HepG2 (cell line): ENCODE results near the gene PPFIA3. TPM values are rescaled to one million over a fixed set of nuclear protein-coding genes. Genes with fewer than 3 reads are reported as not detected.

Source experiments
- ATAC-seq: fragments of 200-7000 bp; cut with Tn5 transposase; 3 replicates; pipeline ENCODE4 v1.9.1; 2020; ENCODE audit warnings: mild to moderate bottlenecking, moderate library complexity
- BruUV-seq: library from RNA; stranded (reverse); fragments of 400-500 nt; replicated peaks from 2 replicates; lab custom pipeline; 2021; lab: Mats Ljungman, UMichigan
- CTCF ChIA-PET: fragments of 300-600 bp; formaldehyde crosslinking; extraction: SDS; loops from one replicate; lab custom pipeline; 2021; ENCODE audit warnings: low total read pairs, inconsistent platforms, low intra/inter-chr PET ratio; lab: Yijun Ruan, JAX
- POLR2A ChIA-PET: fragments of 350-600 bp; sonication (Branson Sonifier 250); formaldehyde crosslinking; loops from one replicate; lab custom pipeline; 2020; ENCODE audit warnings: antibody characterized with exemption, inconsistent platforms; lab: Yijun Ruan, JAX
- DNase-seq: peaks from one replicate; pipeline ENCODE4 v3.0.0-alpha.2; 2015; ENCODE audit warnings: low spot score
- FAIRE-seq: peaks from 3 replicates; lab custom pipeline; 2011; peaks lifted over from hg19 to GRCh38; lab: Jason Lieb, UNC
- H2AFZ ChIP-seq: one replicate; pipeline ENCODE4 v1.6.1; 2011; ENCODE audit warnings: low read length, inconsistent platforms
- H3K27ac ChIP-seq: fragments of 300-600 bp; 3 replicates; pipeline ENCODE4 v1.8.0; 2011; ENCODE audit warnings: mixed run types, mild to moderate bottlenecking, mixed read lengths, low read length, inconsistent platforms; ENCODE audit not compliant: insufficient read depth; ENCODE audit errors: extremely low read length
- H3K27me3 ChIP-seq, 2 experiments: fragments of 200-600 bp in 1 of 2; 2 replicates in 1 of 2; 3 replicates in 1 of 2; pipeline versions ENCODE4 v1.6.0 to v1.8.0; 2011; ENCODE audit warnings: low read length in 2 of 2, mild to moderate bottlenecking in 2 of 2, moderate library complexity in 2 of 2, inconsistent platforms in 1 of 2; ENCODE audit not compliant: insufficient read depth in 2 of 2, control insufficient read depth in 1 of 2
- H3K36me3 ChIP-seq, 2 experiments: fragments of 200-600 bp in 1 of 2; replicated peaks in 1 of 2; 2 replicates in 1 of 2; 3 replicates in 1 of 2; pipeline versions ENCODE4 v1.5.1 to v1.8.0; 2011; ENCODE audit warnings: low read length in 2 of 2, inconsistent platforms in 1 of 2; ENCODE audit not compliant: insufficient read depth in 2 of 2, control insufficient read depth in 1 of 2
- H3K4me1 ChIP-seq: 2 replicates; pipeline ENCODE4 v1.5.1; 2012; ENCODE audit warnings: low read length, inconsistent platforms; ENCODE audit not compliant: insufficient read depth
- H3K4me2 ChIP-seq: 2 replicates; pipeline ENCODE4 v1.6.0; 2011; ENCODE audit warnings: low read depth, low read length, inconsistent platforms
- H3K4me3 ChIP-seq, 3 experiments: fragments of 200-600 bp in 1 of 3; sonication (generic), shearing (Covaris generic) in 1 of 3; replicated peaks in 1 of 3; 2 replicates each; pipeline ENCODE4 v1.5.1; 2011 to 2016; ENCODE audit warnings: low read length in 3 of 3, inconsistent platforms in 2 of 3, low read depth in 2 of 3, mild to moderate bottlenecking in 2 of 3, control low read depth in 1 of 3, mixed read lengths in 1 of 3; ENCODE audit not compliant: insufficient read depth in 1 of 3
- H3K79me2 ChIP-seq: one replicate; pipeline ENCODE4 v1.6.1; 2011; ENCODE audit warnings: low read length, inconsistent platforms; ENCODE audit not compliant: insufficient read depth
- H3K9ac ChIP-seq: 2 replicates; pipeline ENCODE4 v1.6.0; 2011; ENCODE audit warnings: mild to moderate bottlenecking, low read depth, low read length, inconsistent platforms; ENCODE audit not compliant: insufficient read depth
- H3K9me3 ChIP-seq: 2 replicates; pipeline ENCODE4 v1.5.1; 2012; ENCODE audit warnings: mild to moderate bottlenecking, low read length
- H4K20me1 ChIP-seq: 2 replicates; pipeline ENCODE4 v1.6.0; 2011; ENCODE audit warnings: inconsistent platforms, mild to moderate bottlenecking, low read length, moderate library complexity; ENCODE audit not compliant: insufficient read depth
- ETV5 ChIP-seq: IDR thresholded peaks from 2 replicates; pipeline ENCODE4 v1.6.1; 2018; ENCODE audit warnings: missing biosample characterization, missing genetic modification reagents, inconsistent platforms, borderline replicate concordance
- ISL2 ChIP-seq: sonication (generic); formaldehyde crosslinking; IDR thresholded peaks from 2 replicates; pipeline ENCODE4 v1.5.0; 2020; ENCODE audit warnings: missing genetic modification reagents
- PRMT3 ChIP-seq: sonication (generic); formaldehyde crosslinking; IDR thresholded peaks from 2 replicates; pipeline ENCODE4 v1.8.1; 2022; ENCODE audit warnings: low read depth, mild to moderate bottlenecking, moderate library complexity, missing genetic modification reagents, borderline replicate concordance
- ZFP62 ChIP-seq: sonication (generic); formaldehyde crosslinking; IDR thresholded peaks from 2 replicates; pipeline ENCODE4 v1.4.0; 2020; ENCODE audit warnings: missing genetic modification reagents
- ZNF792 ChIP-seq: IDR thresholded peaks from 2 replicates; pipeline ENCODE4 v1.6.1; 2016
- WGBS: methylation state at CpG from one replicate; pipeline ENCODE4 v1.1.6; 2017; ENCODE audit warnings: low lambda C conversion rate; 5-methylcytosine and 5-hydroxymethylcytosine counted together
- in situ Hi-C: cut with HindIII; loops from 2 replicates; pipeline ENCODE4 v1.10.0; 2017; ENCODE audit warnings: low pct_unique_long_range_greater_than_20kb; ENCODE audit not compliant: extremely low pct_ligation_motif_present
- intact Hi-C: fragments of 100-400 bp; cut with micrococcal nuclease; formaldehyde crosslinking; loops from one replicate; pipeline ENCODE4 v1.10.0; 2022; ENCODE audit not compliant: unreplicated experiment
- polyA plus RNA-seq, 8 experiments: library from polyadenylated mRNA; depleted of rRNA in 3 of 8; stranded (reverse) in 7 of 8; unstranded in 1 of 8; fragments of >200 nt; fragmentation: Illumina TruSeq in 4 of 8; extraction: Trizol in 4 of 8; gene quantifications; 2 replicates each; pipeline versions ENCODE4 v1.2.1 to v1.2.3, GENCODE V29; 2011 to 2016; ENCODE audit warnings: low read depth in 4 of 8, missing spikeins in 1 of 8, mixed read lengths in 1 of 8; ENCODE audit not compliant: insufficient read depth in 1 of 8
- total RNA-seq, 5 experiments: library from RNA; depleted of rRNA; stranded (reverse); fragments of >200 nt; fragmentation: Illumina TruSeq; extraction: Trizol; gene quantifications; 2 replicates each; pipeline ENCODE4 v1.2.3, GENCODE V29; 2016; ENCODE audit warnings: low read depth in 1 of 5
- TF ChIP-seq, protein P1 (sequence below): sonication (generic); formaldehyde crosslinking; IDR thresholded peaks from 2 replicates; pipeline ENCODE4 v1.8.0; 2022; ENCODE audit warnings: mild to moderate bottlenecking, missing genetic modification reagents, moderate library complexity
- TF ChIP-seq, protein P2 (sequence below): IDR thresholded peaks from 2 replicates; pipeline ENCODE4 v1.6.1; 2016; ENCODE audit warnings: low read depth, missing genetic modification reagents, missing compliant biosample characterization

Gene PPFIA3
- total and polyA plus RNA-seq, 2 of the 13 experiments (the other 11 are each of a cell fraction or from before 2014, with no cell fraction given): 6.7 to 8.6 TPM

- WGBS: 76% methylated on average over 4 of the region's 4 CpGs
- Histone ChIP-seq H3K27ac (no peak overlapping the region), H2AFZ (no peak overlapping the region), H3K9ac (no peak overlapping the region), H3K79me2 (no peaks in the 10 kb centered on the region), H3K4me2 (no peak overlapping the region), H3K4me3 (no peak overlapping the region), H3K9me3 (no peaks in the 10 kb centered on the region), H3K27me3 (no peaks in the 10 kb centered on the region), H4K20me1 (no peaks in the 10 kb centered on the region), H3K36me3 (no peaks in the 10 kb centered on the region), H3K4me1 (no peaks in the 10 kb centered on the region)
- in situ Hi-C loops (loop anchor here (10.0 kb wide), 1 partner anchor 100 kb away; no protein-coding TSS in a partner anchor), intact Hi-C loops (no loop called here)
- DNase-seq: no peak
- TF ChIP-seq ISL2 (CRISPR knock-in tag): no peak
- TF ChIP-seq, protein P1, sequence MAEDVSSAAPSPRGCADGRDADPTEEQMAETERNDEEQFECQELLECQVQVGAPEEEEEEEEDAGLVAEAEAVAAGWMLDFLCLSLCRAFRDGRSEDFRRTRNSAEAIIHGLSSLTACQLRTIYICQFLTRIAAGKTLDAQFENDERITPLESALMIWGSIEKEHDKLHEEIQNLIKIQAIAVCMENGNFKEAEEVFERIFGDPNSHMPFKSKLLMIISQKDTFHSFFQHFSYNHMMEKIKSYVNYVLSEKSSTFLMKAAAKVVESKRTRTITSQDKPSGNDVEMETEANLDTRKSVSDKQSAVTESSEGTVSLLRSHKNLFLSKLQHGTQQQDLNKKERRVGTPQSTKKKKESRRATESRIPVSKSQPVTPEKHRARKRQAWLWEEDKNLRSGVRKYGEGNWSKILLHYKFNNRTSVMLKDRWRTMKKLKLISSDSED (CRISPR knock-in tag): no peak
- no TSS peak for BruUV-seq
- ATAC-seq: no peak
- no peak for FAIRE-seq
- ChIA-PET POLR2A (interaction anchor here (1.4 kb wide), 1 partner anchor 9 kb away, joined by 3 read pairs; no protein-coding TSS in a partner anchor), CTCF (no interaction called here)
These were observed 75.1 kb downstream of the PPFIA3 start for GRCh38 chr19:49194408-49194807.

DNA sequence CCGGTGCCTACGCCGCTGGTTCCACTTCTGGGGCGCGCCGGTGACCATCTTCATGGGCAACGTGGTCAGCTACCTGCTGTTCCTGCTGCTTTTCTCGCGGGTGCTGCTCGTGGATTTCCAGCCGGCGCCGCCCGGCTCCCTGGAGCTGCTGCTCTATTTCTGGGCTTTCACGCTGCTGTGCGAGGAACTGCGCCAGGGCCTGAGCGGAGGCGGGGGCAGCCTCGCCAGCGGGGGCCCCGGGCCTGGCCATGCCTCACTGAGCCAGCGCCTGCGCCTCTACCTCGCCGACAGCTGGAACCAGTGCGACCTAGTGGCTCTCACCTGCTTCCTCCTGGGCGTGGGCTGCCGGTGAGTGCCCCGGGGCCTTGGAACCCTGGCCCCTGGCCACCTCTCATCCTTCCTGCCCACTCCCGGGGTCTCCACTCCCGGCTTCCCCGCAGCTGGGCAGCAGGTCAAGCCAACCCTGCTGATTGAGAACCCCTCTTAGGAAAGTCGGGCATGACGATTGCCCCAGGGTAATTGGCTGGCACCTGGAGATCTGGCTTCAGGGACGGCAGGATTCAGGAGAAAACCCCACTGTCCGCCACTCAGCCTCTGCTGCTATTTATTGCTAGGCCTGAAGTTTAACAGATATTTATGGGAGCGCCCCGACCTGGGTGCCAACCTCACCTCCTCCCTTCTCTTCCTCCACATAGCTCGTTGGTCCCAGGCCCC is 77.3 kb downstream of the PPFIA3 start:
- DNase-seq (no peak), FAIRE-seq (no peak), ATAC-seq (no peak)
- in situ Hi-C loops: loop anchor here (5.0 to 10.0 kb wide), 2 partner anchors 39 to 102 kb away; partner anchors contain the start of genes HRC and TRPM4
- no TSS peak for BruUV-seq
- Histone ChIP-seq H3K27ac (no peak overlapping the region), H4K20me1 (no peaks in the 10 kb centered on the region), H3K9me3 (no peaks in the 10 kb centered on the region), H3K4me1 (peaks cover 3% of the 10 kb centered on the region), H3K27me3 (no peaks in the 10 kb centered on the region; a peak in 1 of 5 replicates), H3K9ac (no peak overlapping the region), H3K36me3 (no peaks in the 10 kb centered on the region), H3K4me3 (no peak overlapping the region), H3K79me2 (no peaks in the 10 kb centered on the region), H2AFZ (no peak overlapping the region), H3K4me2 (no peak overlapping the region)
- POLR2A ChIA-PET: no interaction called here
- 88% methylated on average over 29 of the region's 40 CpGs for WGBS
- intact Hi-C loops: loop anchor here (5.0 kb wide), 1 partner anchor 69 kb away; no protein-coding TSS in a partner anchor
- TF ChIP-seq, protein P2, sequence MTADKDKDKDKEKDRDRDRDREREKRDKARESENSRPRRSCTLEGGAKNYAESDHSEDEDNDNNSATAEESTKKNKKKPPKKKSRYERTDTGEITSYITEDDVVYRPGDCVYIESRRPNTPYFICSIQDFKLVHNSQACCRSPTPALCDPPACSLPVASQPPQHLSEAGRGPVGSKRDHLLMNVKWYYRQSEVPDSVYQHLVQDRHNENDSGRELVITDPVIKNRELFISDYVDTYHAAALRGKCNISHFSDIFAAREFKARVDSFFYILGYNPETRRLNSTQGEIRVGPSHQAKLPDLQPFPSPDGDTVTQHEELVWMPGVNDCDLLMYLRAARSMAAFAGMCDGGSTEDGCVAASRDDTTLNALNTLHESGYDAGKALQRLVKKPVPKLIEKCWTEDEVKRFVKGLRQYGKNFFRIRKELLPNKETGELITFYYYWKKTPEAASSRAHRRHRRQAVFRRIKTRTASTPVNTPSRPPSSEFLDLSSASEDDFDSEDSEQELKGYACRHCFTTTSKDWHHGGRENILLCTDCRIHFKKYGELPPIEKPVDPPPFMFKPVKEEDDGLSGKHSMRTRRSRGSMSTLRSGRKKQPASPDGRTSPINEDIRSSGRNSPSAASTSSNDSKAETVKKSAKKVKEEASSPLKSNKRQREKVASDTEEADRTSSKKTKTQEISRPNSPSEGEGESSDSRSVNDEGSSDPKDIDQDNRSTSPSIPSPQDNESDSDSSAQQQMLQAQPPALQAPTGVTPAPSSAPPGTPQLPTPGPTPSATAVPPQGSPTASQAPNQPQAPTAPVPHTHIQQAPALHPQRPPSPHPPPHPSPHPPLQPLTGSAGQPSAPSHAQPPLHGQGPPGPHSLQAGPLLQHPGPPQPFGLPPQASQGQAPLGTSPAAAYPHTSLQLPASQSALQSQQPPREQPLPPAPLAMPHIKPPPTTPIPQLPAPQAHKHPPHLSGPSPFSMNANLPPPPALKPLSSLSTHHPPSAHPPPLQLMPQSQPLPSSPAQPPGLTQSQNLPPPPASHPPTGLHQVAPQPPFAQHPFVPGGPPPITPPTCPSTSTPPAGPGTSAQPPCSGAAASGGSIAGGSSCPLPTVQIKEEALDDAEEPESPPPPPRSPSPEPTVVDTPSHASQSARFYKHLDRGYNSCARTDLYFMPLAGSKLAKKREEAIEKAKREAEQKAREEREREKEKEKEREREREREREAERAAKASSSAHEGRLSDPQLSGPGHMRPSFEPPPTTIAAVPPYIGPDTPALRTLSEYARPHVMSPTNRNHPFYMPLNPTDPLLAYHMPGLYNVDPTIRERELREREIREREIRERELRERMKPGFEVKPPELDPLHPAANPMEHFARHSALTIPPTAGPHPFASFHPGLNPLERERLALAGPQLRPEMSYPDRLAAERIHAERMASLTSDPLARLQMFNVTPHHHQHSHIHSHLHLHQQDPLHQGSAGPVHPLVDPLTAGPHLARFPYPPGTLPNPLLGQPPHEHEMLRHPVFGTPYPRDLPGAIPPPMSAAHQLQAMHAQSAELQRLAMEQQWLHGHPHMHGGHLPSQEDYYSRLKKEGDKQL (CRISPR knock-in tag): no peak
- TF ChIP-seq ETV5 (CRISPR knock-in tag) (no peak), ZFP62 (CRISPR knock-in tag) (no peak), ZNF792 (no peak), PRMT3 (CRISPR knock-in tag) (no peak)
- CTCF ChIA-PET: no interaction called here
